Measurements from ENCODE around the gene CST6.

Gene CST6

GRCh38 chr11:66037327-66037726, 25.5 kb downstream of the CST6 start:
- Histone ChIP-seq H3K4me3 (ENCODE audit: severe bottlenecking) (no peak overlapping the region), H3K9me3 (ENCODE audit: severe bottlenecking) (no peaks in the 10 kb centered on the region), H3K36me3 (ENCODE audit: low read depth) (no peaks in the 10 kb centered on the region), H3K4me1 (ENCODE audit: insufficient read depth, poor library complexity, severe bottlenecking) (no peaks in the 10 kb centered on the region), H3K27me3 (ENCODE audit: insufficient read depth, poor library complexity, severe bottlenecking) (no peaks in the 10 kb centered on the region), H3K27ac (ENCODE audit: poor library complexity, severe bottlenecking) (no peak overlapping the region)
- TF ChIP-seq CTCF (IDR thresholded peaks at IDR 0.05; ENCODE audit: poor library complexity, severe bottlenecking), result no peak
- no peak for DNase-seq (ENCODE audit: low spot score)
- no peak for ATAC-seq (ENCODE audit: low read depth)

GRCh38 chr11:66039765-66040164, 28.0 kb downstream of the CST6 start:
- Histone ChIP-seq H3K4me1 (ENCODE audit: insufficient read depth, poor library complexity, severe bottlenecking) (no peaks in the 10 kb centered on the region), H3K27me3 (ENCODE audit: insufficient read depth, poor library complexity, severe bottlenecking) (no peaks in the 10 kb centered on the region), H3K36me3 (ENCODE audit: low read depth) (no peaks in the 10 kb centered on the region), H3K9me3 (ENCODE audit: severe bottlenecking) (no peaks in the 10 kb centered on the region), H3K4me3 (ENCODE audit: severe bottlenecking) (no peak overlapping the region), H3K27ac (ENCODE audit: poor library complexity, severe bottlenecking) (no peak overlapping the region)
- TF ChIP-seq CTCF (IDR thresholded peaks at IDR 0.05; ENCODE audit: poor library complexity, severe bottlenecking), result no peak
- DNase-seq (ENCODE audit: low spot score) (no peak), ATAC-seq (ENCODE audit: low read depth) (no peak)

GRCh38 chr11:66042227-66042995, 30.6 kb downstream of the CST6 start:
- H3K4me1 ChIP-seq (ENCODE audit: insufficient read depth, poor library complexity, severe bottlenecking), result no peaks in the 10 kb centered on the region
- no peak overlapping the region for H3K4me3 ChIP-seq (ENCODE audit: severe bottlenecking)
- DNase-seq (ENCODE audit: low spot score) (no peak), ATAC-seq (ENCODE audit: low read depth) (no peak)
- no peak for TF ChIP-seq CTCF (IDR thresholded peaks at IDR 0.05; ENCODE audit: poor library complexity, severe bottlenecking)
- no peak overlapping the region for H3K27ac ChIP-seq (ENCODE audit: poor library complexity, severe bottlenecking)
- no peaks in the 10 kb centered on the region for H3K36me3 ChIP-seq (ENCODE audit: low read depth)
- H3K9me3 ChIP-seq (ENCODE audit: severe bottlenecking), result no peaks in the 10 kb centered on the region
- no peaks in the 10 kb centered on the region for H3K27me3 ChIP-seq (ENCODE audit: insufficient read depth, poor library complexity, severe bottlenecking)

GRCh38 chr11:66042996-66043906, 31.4 kb downstream of the CST6 start:
- ATAC-seq (ENCODE audit: low read depth) (no peak), DNase-seq (ENCODE audit: low spot score) (no peak)
- H3K27me3 ChIP-seq (ENCODE audit: insufficient read depth, poor library complexity, severe bottlenecking), result no peaks in the 10 kb centered on the region
- no peaks in the 10 kb centered on the region for H3K4me1 ChIP-seq (ENCODE audit: insufficient read depth, poor library complexity, severe bottlenecking)
- TF ChIP-seq CTCF (IDR thresholded peaks at IDR 0.05; ENCODE audit: poor library complexity, severe bottlenecking), result no peak
- H3K36me3 ChIP-seq (ENCODE audit: low read depth), result no peaks in the 10 kb centered on the region
- H3K4me3 ChIP-seq (ENCODE audit: severe bottlenecking), result no peak overlapping the region
- no peaks in the 10 kb centered on the region for H3K9me3 ChIP-seq (ENCODE audit: severe bottlenecking)
- H3K27ac ChIP-seq (ENCODE audit: poor library complexity, severe bottlenecking), result no peak overlapping the region
